Stimulated activated CD4-positive, alpha-beta T cell treated with anti-CD3 and anti-CD28 coated beads, Interleukin-12 subunit alpha, Interleukin-12 subunit beta, amount 100 ng/mL, for 4 hours (primary cell): ENCODE data around the gene ACACB.

Source experiments
- DNase-seq: peaks from one replicate; pipeline ENCODE4 v3.0.0-alpha.2; 2020

ACACB gene

DNA sequence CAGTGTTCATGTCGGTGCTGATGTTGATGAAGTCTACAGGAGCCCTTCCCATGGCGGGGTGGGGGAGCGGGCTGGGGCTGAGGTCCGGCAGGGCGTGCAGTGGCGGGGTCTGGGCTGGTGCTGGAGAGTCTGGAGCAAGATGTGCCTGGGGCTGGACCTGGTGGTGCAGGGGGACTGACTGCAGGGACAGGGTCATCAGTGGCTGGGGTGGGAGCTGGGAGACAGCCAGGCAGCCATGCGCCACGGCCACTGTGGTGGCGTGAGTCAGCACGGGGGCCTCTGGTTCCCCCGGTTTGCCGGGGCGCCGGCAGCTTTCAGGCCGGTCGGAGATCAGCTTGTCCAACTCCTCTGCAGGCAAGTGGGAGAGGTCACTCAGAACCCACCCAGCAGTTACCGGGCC lies 165.1 kb downstream of the ACACB start:
- no peak for DNase-seq

DNA sequence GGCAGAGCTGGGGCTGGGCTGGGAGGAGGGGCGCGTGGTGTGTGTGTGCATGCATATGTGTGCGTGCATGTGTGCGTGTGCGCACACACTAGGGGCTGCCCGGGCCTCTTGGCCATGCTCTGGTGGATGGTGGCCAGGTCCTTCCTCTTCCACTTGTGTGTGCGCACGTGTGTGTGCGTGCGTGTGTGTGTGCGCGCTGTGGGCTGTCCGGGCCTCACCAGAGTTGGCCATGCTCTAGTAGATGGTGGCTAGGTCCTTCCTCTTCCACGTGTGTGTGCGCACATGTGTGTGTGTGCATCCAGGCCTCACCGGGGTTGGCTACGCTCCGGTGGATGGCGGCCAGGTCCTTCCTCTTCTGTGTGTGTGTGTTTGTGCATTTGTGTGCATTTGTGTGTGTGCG lies 168.0 kb downstream of the ACACB start:
- DNase-seq: no peak

DNA sequence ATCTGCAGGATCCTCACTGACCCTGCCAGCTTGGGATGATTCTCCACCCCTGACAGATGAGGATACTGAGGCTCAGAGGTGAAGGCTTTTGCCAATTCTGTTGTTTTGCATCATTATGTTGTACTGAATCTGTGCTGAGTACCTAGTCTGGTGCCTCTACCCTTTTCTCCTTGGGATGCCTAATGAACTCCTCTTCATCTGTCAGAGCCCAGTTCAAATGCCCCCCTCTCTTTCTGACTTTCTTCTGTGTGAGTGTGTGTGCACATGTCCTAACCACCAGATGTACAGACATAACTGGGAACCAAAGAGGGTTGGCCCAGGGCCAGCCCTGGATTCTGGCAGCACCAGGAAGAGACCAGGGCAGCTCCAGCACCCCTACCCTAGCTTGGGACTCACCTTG lies 169.9 kb downstream of the ACACB start:
- no peak for DNase-seq

DNA sequence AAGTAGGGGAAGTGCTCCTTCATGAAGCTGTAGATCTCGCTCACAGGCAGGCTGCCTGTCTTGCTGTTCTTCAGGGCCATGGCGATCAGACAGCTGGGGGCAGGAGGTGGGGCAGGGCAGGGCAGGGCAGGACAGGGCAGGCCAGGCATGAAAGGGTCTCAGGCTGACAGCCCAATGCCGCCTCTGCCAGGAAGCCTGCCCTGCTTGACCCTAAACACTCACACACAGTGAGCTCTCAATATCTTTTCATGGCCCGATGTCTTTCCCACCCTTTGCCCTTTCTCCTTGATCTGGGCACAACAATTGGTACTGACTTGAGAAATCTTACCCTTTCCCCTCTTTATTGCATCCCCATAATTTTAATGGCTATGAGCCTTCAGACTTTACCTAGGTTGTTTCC lies 170.3 kb downstream of the ACACB start:
- no peak for DNase-seq

DNA sequence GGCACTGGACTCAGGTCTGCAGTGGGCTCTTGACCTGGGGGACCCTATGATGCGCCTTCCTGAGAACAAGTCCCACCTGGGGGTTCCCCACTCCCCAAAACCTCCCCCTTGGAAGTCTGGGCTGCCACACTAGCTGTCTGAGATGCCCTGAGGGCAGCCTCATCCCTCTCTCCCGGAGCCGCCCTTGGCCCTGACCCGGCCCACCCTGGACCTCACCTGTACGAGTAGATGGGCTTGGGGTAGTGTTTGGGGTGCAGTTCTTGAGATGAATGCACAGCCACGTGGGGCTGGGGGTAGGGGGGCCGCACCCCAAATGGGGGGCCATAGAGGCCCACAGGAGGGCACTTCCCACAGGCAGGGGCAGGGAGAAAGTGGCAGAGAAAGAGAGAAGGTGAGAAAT lies 170.8 kb downstream of the ACACB start:
- DNase-seq: no peak

DNA sequence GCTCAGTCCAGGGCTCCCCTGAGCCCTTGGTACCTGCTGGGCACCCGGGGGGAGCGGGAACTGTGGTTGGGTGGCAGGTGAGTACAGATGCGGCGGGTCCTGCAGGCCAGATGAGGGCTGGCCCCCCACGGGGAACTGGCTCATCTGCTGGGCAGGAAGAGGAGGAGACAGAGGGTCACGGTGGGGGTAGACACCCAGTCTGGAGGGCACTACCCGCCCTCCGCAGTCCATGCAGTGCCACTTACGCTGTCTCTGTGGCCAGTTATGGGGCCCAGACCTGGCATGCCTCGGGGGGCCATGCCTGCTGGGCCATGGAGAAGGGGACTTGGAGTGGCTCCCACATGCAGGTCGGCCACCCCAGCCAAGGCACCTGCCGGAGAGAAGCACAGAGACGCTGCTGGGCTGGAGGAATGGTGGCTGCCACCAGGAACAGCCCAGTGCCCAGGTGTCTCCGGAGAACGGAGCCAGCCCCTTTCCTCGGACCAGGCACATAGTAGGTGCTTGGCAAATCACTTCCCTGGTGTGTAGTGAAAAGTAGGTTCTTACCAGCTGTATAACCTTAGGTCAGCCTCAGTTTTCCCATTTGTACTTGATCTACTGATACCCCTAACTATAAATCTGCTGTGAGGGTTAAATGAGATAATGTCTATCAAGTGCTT lies 171.6 kb downstream of the ACACB start:
- no peak for DNase-seq

DNA sequence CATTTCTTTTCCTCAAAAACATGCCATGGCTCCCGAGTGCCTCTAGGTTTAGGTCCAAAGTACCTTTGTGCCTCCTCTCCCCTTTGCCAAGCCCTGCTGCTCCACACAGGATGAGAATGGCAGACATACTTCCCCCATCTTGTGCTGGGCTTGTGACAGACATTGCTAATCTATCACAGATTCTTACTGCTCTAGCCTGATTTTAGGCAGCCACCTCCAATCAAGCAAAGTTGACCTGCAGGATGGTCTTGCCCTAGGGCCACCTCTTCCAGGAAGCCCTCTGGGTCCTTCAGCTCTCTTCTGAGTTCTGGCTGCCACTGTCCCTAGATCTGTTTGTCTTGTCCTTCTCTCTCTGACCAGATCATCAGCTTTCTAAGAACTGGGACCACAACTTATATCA lies 172.2 kb downstream of the ACACB start:
- no peak for DNase-seq

DNA sequence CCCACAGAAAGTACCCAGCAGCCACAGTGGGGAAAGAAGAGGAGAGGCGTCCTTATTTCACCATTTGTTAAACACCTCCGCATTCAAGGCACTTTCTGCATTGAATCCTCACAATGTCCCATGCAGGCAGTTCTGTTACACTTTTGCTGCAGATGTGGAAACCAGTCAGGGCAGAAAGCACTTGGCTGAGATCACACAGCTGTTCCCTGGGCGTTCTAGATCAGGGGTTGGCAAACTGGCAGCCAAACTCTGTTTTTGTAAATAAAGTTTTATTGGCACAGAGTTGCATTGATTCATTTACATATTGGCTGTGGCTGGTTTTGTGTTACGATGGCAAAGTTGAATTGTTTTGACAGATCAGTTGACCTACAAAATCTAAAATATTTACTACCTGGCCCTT lies 172.6 kb downstream of the ACACB start:
- DNase-seq: no peak

DNA sequence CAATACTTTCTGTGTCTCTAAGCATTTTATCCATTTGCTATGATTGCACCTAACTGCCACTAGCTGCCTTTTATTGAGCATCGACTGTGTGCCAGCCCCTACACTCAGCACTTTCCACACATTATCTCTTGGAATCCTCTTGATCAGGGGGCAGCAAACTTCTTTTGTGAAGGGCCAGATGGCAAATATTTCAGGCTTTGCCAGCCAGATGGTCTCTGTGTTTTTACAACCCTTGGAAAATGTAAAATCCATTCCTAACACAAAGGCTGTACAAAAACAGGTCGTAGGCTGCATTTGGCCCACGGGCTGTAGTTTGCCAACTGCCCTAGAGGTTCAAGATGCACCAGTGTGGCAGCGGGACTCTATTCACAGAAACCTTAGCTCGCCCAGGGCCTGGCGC lies 173.2 kb downstream of the ACACB start:
- no peak for DNase-seq

DNA sequence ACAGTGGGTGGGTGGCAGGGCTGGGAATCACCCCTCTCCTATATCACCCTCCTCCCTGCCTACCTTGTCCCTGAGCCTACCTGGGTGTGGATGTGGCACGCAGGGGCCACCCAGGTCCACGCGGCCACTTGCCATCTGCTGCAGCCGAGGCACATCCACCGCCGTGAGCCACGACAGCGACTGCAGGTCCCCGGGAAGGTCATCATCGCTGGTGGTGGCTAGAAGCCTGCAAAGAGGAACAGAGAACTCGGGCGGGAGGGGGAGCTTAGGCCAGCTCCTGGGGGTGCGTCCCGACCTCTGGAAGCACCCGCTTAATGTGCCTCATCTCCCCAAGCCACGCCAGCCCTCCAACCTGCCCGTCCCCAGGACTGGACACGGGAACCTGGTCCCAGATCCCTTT lies 173.7 kb downstream of the ACACB start:
- DNase-seq: no peak

DNA sequence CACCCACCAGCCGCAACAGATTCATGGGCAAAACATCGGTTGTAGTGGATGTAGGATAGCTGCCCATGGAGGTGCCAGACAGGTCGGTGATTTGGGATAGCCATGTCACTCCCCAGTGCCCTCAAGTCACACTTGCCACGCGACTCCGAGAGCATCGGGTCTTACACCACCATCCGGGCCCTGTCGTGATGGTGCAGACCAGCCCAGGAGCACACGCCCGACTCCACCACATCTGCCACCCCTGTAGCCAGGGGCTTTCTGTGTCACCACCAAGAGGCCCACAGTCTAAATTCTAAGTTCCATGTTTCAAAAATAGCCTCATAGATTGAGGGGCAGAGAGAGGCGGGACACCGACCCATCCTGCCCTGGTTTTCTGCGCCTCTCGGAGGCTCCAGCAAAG lies 174.7 kb downstream of the ACACB start:
- DNase-seq: no peak

DNA sequence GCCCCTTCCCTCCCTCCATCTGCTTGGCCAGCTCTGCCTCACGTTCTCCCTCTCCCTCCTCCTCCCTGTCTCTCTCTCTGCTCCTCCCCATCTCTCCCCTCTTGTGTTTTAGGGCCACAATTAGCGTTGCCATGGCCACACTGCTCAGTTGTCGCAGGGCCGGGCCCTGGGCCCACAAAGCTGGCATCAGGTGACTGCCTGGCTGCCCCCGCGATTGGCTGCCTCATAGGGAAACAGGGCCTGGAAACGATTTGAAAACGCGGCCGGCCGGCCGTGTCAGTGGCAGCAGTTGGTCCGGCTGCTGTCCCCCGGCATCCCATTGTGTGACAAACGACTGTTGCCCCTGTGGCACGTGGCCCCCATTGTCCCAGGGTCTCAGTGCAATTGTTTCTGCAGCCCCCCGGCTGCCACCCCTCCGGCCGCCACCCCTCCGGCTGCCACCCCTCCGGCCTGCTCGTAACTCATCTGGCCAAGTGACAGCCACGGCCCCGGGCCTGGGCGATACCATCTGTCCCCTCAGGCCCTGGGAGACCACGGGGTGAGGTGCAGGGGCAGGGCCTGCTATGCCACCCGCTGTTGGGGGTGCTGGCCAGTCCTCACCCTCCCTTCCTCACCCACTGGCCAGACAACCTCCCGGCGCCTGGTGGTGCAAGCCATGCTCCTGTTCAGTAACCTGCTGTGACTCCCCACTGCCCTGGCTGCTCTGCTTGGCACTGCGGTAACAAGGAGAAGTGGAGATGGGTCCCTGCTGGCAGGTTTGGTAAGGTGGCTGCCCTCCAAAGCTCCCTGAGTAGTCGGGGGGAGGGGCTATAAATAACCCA lies 175.3 kb downstream of the ACACB start:
- DNase-seq: no peak

DNA sequence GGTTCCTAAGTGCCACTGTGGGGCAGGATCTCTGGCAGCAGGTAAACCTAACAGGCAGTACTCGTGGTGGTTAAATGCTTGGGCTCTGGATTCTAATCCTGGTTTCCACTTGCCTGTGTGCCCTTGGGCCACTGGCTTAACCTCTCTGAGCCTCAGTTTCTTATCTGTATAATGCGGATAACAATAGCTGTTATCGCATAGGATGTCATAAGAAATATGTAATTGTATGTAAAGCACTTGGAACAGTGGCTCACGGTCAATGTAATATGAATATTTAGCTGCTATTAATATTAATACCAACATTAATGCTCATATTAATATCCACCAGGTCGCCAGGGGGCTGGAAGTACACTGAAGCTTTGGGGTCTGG lies 175.9 kb downstream of the ACACB start:
- no peak for DNase-seq

DNA sequence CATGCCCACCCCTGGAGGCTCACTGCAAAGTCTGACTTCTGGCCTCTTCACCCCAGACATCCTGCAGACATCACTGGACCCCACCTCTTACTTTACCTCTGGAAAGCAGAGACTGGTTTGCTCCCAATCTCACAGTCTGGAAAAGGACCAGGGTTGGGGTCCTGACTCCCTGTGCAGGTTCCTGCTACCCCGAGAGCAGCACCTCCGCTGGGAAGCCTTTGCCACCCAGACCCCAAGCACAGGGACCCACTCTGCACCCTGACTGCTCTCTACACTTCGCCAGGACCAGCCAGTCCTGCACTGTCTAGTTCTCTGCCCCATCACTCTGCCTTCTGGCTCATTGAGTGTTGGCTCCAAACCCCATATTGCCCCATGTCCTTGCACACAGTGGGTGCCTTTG lies 176.7 kb downstream of the ACACB start:
- DNase-seq: no peak

DNA sequence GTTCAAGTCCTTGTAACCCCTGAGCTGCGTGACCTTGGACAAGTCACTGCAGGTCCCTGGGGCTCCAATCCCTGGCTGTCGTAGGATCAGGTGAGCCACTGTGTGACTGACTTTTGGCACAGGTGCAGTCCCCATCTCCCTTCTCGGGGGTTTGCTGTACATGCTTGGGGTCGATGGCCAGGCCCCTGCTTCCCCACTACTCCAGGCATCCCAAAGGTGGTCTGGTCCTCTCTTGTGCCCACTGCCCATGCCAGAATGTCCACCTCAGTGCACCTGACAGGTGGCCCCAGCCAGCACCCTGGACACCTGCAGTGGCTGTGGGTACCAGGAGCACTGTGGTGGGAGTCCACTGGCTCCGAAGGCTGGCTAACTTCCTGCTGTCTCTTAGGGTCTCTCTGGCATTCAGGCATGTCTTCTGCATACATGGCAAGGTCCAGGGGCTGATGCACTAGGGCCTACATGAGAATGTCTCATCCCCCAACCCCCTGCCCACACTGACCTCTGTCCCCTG lies 178.0 kb downstream of the ACACB start:
- DNase-seq: no peak

DNA sequence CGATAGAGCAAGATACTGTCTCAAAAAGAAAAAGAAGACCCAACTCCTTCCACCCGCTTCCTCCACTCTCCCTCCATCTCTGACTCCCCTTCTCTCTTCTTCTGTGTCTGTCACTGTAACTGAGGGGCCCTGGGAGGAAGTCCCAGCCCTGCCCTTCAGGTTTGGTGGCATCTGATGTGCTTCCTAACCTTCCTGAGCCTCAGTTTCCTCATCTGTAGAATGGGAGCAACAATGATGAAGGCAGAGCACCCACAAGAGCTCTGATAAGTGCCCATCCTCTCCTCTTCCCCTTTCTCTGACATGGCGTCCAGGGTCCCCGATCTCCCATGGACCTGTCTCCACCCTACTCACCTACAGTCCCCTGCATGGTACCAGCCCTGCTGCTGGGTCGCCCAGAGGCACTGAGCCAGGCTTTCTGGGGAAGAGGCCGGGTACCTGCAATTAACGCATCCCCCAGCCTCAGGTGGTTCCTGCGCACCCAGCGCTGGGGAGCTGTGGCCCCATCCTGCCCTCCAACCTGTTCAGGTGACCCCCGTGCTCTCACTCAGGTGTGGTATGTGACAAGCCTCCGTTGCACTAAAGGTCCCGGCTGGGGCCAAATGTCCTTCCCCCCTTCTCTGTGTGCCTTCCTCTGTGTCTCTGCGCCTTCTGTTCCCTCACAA lies 179.5 kb downstream of the ACACB start:
- DNase-seq: no peak

DNA sequence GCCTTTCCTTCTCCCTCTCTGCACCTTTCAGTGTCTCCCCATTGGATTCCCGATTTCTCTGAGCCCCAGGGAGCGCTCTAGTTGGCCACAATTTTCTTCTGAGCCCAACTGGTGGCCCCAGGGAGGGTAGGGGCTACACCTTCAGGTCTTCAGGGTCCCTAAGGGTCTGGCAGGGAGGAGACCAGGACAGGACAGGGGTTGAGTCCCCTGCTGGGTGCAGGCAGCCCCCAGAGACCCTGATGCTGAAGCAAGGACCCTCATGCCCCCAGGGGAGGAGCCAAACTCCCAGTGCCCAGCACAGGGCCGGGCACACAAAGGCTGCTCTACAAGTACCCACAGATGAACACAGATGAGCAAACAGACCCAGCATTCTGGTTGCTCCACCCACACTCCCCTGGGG lies 180.0 kb downstream of the ACACB start:
- no peak for DNase-seq

DNA sequence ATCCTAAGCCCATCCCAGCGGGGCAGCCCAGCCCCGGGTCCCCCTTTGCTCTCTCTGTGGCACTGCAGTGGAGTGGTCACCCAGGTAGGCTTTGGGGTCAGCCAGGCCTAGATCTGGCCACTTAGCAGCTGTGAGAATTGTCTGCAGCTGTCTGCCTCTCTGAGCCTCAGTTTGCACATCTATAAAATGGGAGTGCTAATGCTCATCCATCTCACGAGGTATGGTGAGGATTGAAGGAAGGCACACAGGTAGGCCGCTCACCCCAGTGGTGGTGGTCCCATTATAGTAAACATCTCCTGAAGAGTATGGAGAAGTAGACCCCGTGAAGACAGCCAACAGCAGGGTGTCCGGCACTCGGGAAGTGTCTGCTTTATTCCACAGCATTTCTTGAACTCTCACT lies 183.5 kb downstream of the ACACB start:
- DNase-seq: no peak

DNA sequence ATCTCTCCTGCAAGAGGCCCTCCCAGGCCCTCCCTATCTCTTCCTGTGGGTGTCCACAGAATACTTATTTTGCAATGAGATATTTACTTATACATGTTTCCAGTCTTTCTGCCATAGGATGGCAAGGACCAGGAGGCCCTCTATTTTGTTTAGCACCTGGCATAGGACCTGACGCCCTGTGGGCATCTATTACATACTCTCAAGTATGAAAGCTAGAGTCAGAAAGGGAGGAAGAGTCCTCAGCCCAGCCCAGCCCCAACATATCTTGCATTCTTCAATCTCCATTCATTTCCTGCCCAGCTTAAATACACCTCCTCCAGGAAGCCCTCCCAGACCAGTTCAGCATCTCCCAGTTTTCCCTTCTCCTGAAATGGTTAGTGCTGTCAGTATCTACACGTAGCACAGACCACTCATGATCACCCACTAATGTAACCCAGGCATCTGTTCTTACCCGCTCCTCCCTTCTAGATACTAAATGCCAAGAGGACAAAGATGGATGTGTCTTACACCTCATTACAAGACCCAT lies 185.3 kb downstream of the ACACB start:
- DNase-seq: no peak

DNA sequence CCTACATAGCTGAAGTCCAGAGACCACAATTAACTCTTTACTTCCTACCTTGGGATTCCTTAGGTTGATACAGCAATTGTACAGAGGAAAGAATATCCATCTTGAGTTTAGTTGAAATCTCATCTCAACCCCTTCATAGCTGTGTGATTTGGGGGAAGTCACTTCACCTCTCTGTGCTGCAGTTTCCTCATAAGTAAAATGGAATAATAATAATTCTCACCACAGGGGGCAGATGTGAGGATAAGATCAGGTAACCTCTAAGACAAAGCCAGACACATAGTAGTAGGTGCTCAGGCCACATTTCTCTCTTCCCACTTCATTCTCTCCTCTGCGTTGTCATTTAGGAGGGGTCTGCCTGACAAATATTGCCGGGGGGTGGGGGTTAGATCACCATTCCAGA lies 186.0 kb downstream of the ACACB start:
- DNase-seq: no peak

DNA sequence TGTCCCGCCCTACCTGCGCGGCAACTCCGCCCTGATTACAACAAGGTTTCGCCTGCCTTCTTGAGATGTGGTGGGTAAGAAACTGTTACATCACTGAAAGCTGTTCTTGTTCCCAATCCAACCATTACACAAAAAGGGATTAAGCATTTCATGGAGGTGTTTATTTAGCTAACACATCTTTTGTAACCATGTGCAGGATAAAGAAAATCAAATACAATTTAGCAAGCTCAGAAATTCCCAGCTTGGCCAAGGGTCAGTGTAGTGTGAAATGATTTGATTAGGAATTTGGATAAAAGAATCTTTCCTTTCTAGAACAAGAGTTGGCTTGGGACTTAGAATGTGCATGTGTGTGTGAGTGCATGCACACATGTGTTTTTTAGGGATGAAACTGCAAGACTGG lies 186.4 kb downstream of the ACACB start:
- DNase-seq: no peak

DNA sequence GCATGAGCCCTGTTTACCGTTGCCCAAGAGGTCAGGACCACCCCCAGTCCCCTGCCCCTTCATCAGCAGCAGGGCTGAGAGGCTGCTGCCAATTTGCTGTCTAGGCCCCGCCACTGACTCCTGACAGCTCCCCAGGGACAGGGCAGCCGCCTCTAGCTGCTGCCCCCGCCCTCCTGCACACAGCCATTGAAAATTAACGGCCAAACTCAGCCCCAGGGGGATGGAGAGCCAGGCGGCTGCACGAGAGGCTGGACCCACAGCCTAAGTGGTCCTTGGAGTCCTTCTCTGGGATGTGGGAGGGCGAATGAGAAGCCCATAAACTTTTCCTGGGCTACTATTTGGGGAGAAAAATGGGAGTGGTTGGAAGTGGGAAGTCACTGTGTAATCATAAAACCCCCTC lies 188.1 kb downstream of the ACACB start:
- DNase-seq: no peak

DNA sequence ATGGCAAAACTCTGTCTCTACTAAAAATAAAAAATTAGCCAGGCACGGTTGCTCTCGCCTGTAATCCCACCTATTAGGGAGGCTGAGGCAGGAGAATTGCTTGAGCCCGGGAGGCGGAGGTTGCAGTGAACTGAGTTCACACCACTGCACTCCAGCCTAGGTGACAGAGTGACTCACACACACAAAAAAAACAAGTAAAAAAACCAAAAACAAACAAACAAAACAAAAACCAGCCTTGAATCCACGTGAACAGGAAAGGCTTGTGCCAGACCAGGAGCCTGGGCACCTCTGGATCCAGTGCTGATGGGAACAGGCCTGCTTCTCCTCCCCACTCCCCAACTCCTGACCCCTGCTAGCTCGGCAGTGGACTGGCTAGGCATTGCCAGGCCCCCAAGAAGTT lies 189.2 kb downstream of the ACACB start:
- no peak for DNase-seq

DNA sequence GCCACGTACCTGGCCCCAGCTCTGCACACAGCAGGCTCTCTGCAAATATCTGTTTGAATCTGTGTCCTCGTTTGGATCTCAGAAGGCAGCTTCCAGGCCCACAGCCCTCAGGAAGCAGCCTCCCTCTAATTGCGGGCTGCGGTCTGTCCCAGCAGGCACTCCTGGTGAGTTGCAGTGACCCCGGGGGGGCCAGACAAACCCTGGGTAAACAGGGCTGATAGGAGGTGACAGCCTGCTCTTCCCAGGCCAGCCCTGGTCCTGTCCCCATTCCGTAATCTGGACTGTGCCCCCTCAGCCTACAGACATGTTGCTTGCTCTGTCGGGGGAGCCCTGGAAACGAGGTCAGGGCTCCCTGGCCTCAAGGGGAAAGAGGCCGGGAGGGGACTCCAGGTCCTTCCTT lies 190.7 kb downstream of the ACACB start:
- DNase-seq: no peak
